Epithelial cell of esophagus (primary cell): ENCODE data around the gene KNL1.

Source experiments
- DNase-seq: peaks from one replicate; pipeline ENCODE4 v3.0.0; 2010; ENCODE audit warnings: low read depth
- H3K4me3 ChIP-seq: 2 replicates; pipeline ENCODE4 v1.5.1; 2011; ENCODE audit warnings: mild to moderate bottlenecking, low read length, control low read depth
- TF ChIP-seq, protein P1 (sequence below): IDR thresholded peaks from 2 replicates; pipeline ENCODE4 v1.5.1; 2011; ENCODE audit warnings: low read depth, mild to moderate bottlenecking, low read length, control low read depth, inconsistent platforms; ENCODE audit not compliant: insufficient read depth; ENCODE audit errors: missing control alignments

KNL1 gene

DNA sequence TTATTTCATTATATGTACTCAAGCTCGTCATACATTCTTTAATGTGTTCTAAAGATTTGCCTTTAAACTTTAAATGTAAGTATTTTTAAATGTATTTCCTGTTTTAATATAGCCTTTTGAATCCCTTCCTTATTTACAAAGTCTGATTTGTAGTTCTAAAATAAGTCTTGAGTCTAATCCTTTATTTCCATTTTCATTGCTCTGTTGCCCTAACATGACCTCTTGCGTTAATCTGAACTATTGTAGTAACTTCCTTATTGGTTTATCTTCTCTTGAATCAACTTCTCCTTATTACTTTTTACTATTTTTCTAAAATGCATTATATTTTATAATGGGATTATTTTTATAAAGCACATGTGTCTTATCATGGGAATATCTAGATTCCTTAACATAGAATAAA is 24.0 kb downstream of the KNL1 start:
- no peak overlapping the region for H3K4me3 ChIP-seq
- no peak for DNase-seq
- TF ChIP-seq, protein P1, sequence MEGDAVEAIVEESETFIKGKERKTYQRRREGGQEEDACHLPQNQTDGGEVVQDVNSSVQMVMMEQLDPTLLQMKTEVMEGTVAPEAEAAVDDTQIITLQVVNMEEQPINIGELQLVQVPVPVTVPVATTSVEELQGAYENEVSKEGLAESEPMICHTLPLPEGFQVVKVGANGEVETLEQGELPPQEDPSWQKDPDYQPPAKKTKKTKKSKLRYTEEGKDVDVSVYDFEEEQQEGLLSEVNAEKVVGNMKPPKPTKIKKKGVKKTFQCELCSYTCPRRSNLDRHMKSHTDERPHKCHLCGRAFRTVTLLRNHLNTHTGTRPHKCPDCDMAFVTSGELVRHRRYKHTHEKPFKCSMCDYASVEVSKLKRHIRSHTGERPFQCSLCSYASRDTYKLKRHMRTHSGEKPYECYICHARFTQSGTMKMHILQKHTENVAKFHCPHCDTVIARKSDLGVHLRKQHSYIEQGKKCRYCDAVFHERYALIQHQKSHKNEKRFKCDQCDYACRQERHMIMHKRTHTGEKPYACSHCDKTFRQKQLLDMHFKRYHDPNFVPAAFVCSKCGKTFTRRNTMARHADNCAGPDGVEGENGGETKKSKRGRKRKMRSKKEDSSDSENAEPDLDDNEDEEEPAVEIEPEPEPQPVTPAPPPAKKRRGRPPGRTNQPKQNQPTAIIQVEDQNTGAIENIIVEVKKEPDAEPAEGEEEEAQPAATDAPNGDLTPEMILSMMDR: no peak

DNA sequence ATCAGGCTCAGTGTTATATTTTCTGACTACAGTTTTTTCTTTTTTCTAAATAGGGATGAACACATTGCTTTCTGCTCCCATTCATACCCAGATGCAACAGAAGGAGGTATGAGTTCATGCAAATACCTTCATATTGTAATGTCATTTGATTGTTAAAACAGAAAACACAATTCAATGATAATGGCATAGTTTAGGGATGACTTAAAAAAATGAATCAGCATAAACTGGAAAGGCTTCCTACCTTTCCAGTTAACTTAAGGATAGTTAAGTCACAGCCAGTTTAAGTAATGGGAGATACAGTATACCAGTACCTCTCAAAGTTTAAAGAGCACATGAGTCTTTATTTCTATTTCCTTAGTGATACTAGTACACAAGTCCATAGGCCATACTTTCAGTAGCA is 24.9 kb downstream of the KNL1 start:
- DNase-seq: peak; percentile 60
- no peak overlapping the region for H3K4me3 ChIP-seq
- TF ChIP-seq, protein P1: no peak

DNA sequence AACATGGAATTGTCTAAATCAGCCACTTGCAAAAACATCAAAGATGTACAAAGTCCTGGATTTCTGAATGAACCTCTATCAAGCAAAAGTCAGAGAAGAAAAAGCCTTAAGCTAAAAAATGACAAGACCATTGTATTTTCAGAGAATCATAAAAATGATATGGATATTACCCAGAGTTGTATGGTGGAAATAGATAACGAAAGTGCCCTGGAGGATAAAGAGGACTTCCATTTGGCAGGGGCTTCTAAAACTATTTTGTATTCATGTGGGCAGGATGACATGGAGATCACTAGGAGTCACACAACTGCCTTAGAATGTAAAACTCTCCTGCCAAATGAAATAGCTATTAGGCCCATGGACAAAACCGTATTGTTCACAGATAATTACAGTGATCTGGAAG is 29.3 kb downstream of the KNL1 start:
- no peak for DNase-seq
- TF ChIP-seq, protein P1: no peak
- H3K4me3 ChIP-seq: no peak overlapping the region

DNA sequence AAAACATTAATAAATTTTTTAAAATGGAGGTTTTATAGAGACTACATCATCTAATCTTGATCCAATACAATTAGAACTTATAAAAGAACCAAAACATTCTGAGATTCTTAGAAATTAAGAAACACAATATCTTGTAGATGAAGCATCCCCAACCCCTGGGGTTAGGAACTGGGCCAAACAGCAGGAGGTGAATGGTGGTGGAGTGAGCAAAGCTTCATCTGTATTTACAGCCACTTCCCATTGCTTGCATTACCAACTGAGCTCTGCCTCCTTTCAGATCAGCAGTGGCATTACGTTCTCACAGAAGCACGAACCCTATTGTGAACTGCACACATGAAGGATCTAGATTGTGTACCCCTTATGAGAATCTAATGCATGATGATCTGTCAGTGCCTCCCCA is 36.3 kb downstream of the KNL1 start:
- H3K4me3 ChIP-seq: no peak overlapping the region
- no peak for DNase-seq
- TF ChIP-seq, protein P1: no peak

DNA sequence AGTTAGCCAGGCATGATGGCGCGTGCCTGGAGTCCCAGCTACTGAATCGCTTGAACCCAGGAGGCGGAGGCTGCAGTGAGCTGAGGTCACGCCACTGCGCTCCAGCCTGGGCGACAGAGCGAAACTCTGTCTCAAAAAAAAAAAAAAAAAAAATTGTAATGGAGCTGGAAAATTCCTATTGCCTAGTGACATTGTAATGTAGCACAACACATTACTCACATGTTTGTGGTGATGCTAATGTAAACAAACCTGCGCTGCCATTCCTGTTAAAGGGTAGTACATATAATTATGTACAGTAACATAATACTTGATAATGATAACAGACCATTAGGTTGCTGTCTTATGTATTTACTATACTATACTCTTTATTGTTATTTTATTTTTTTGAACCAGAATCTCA is 39.1 kb downstream of the KNL1 start:
- TF ChIP-seq, protein P1: no peak
- DNase-seq: peak; percentile 10
- H3K4me3 ChIP-seq: no peak overlapping the region

DNA sequence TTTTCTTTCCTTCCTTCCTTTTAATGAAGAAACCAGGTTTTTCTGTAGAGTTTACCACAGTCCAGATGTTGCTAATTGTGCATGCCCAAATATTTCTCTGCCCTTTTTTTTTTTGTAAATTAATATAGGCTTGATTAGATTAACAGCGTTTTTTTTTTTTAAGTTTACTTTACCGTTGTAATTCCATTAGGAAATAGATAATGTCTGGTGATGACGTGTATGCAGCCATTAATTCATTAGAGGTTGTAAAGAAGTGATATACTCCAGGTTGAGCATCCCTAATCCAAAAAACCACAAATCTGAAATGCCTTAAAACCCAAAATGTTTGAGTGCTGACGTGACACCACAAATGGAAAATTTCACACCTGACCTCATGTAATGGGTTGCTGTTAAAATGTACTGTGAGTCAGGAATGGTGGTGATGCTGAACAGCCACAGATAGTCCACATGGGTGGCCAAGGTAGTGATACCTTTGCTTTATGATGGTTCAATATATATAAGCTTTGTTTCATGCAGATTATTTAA is 43.2 kb downstream of the KNL1 start:
- no peak for DNase-seq
- no peak overlapping the region for H3K4me3 ChIP-seq
- TF ChIP-seq, protein P1: no peak

DNA sequence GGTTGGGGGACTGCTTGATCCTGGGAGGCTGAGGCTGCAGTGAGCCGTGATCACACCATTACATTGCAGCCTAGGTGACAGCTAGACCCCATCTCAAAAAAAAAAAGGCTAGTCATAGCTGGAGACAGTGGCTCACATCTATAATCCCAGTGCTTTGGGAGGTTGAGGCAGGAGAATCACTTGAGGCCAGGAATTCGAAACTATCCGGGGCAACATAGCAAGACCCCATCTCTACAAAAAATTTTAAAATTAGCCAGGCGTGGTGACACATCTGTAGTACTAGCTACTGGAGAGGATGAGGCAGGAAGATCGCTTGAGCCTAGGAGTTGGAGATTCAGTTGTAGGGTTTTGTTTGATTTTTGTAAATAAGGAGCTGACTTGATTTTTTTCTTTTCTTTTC is 45.6 kb downstream of the KNL1 start:
- TF ChIP-seq, protein P1: no peak
- DNase-seq: no peak
- no peak overlapping the region for H3K4me3 ChIP-seq
